Measurements from ENCODE around the gene ZNF827. TPM values are rescaled to one million over a fixed set of nuclear protein-coding genes. Genes with fewer than 3 reads are reported as not detected.

Gene ZNF827
- polyA plus RNA-seq, 4 donors: 3.5 to 30.0 (median 7.5) TPM

DNA sequence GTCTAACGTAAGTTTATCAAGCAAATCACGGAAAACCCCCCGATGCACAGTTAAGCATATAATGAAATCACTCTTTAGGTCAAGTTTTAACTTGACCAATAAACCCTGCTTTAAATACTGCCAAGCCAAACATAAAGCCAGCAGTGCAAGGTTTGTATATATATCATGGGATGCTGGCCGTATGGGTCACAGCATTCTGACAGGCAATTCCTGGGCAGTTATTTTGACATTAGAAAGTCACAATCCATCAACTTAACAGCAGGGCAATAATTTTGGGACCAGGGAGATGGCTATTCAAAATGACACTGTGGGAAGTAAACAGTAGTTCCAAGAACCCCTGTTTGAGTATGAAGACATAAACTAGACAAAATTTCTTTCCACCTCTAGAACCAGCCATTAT is 116.9 kb downstream of the ZNF827 start:
- peaks cover 5 to 29% (median 6%) of the 10 kb centered on the region in 3 donors for H3K36me3 ChIP-seq (ENCODE audit: control insufficient read depth in 3 of 3, insufficient read depth in 2 of 3, low read depth in 1 of 3, low read length in 3 of 3)
- DNase-seq (no peak), FAIRE-seq (no peak)
- no peak overlapping the region for H3K4me3 ChIP-seq (ENCODE audit: low read depth in 1 of 3, low read length in 3 of 3)
- H3K9me3 ChIP-seq (ENCODE audit: control insufficient read depth in 2 of 2, insufficient read depth in 1 of 2, low read depth in 1 of 2, low read length in 1 of 2): no peaks in the 10 kb centered on the region
- H3K27ac ChIP-seq (ENCODE audit: low read depth in 1 of 3, low read length in 2 of 3): no peak overlapping the region
- no peaks in the 10 kb centered on the region for H3K4me1 ChIP-seq (ENCODE audit: control insufficient read depth in 3 of 3, insufficient read depth in 2 of 3, low read depth in 1 of 3, low read length in 2 of 3)
- H3K27me3 ChIP-seq (ENCODE audit: control insufficient read depth in 3 of 3, insufficient read depth in 3 of 3, low read length in 3 of 3): no peaks in the 10 kb centered on the region
- 80 to 92% (median 91%) methylated on average over 4 of the region's 4 CpGs for WGBS, 3 donors

DNA sequence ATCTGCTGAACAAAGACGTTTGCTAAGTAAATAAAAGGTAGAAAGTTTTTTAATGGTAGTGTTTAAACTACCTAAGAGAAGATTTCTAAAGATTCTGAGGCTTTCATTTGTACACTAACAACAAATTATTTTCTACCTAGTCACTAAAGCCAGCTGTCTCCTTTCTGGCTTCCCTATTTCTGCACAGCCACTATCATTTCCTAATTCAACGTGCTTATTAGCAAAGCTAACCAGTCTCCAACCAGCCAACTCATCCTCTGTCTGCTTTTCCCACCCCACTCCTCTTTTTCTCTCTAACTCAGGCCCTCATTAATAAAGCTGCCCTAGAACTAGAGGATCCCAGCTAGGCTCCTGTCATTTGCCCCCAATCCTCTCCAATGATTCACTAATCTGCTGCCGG is 118.2 kb downstream of the ZNF827 start:
- Histone ChIP-seq H3K27me3 (ENCODE audit: control insufficient read depth in 3 of 3, insufficient read depth in 3 of 3, low read length in 3 of 3) (no peaks in the 10 kb centered on the region), H3K9me3 (ENCODE audit: control insufficient read depth in 2 of 2, insufficient read depth in 1 of 2, low read depth in 1 of 2, low read length in 1 of 2) (no peaks in the 10 kb centered on the region), H3K4me1 (ENCODE audit: control insufficient read depth in 3 of 3, insufficient read depth in 2 of 3, low read depth in 1 of 3, low read length in 2 of 3) (no peaks in the 10 kb centered on the region), H3K36me3 (ENCODE audit: control insufficient read depth in 3 of 3, insufficient read depth in 2 of 3, low read depth in 1 of 3, low read length in 3 of 3) (peaks cover 5 to 30% (median 6%) of the 10 kb centered on the region in 3 donors), H3K4me3 (ENCODE audit: low read depth in 1 of 3, low read length in 3 of 3) (no peak overlapping the region), H3K27ac (ENCODE audit: low read depth in 1 of 3, low read length in 2 of 3) (peak overlapping the region in 1 of 3 donors; percentile 3)
- 66 to 72% (median 70%) methylated on average over 3 of the region's 3 CpGs for WGBS, 3 donors
- no peak for FAIRE-seq
- DNase-seq: no peak

DNA sequence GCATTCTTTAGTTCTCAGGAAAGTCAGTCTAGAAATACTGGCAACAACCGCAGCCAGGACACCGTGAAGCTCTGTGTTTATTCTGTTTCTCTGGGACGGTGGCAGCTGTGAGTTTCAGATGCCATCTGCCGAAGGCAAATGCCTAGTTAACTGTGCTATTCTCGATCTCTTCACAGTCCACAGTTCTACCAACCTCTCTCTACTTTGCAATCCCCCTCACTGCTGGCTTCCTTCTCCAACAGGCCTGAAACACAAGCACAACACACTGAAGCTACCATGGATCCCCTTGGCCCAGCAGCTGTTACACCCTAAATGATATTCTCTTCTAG is 118.8 kb downstream of the ZNF827 start:
- WGBS, 3 donors: 82 to 92% (median 86%) methylated on average over 5 of the region's 5 CpGs
- Histone ChIP-seq H3K36me3 (ENCODE audit: control insufficient read depth in 3 of 3, insufficient read depth in 2 of 3, low read depth in 1 of 3, low read length in 3 of 3) (peaks cover 5 to 24% (median 6%) of the 10 kb centered on the region in 3 donors), H3K9me3 (ENCODE audit: control insufficient read depth in 2 of 2, insufficient read depth in 1 of 2, low read depth in 1 of 2, low read length in 1 of 2) (no peaks in the 10 kb centered on the region), H3K4me1 (ENCODE audit: control insufficient read depth in 3 of 3, insufficient read depth in 2 of 3, low read depth in 1 of 3, low read length in 2 of 3) (no peaks in the 10 kb centered on the region), H3K27me3 (ENCODE audit: control insufficient read depth in 3 of 3, insufficient read depth in 3 of 3, low read length in 3 of 3) (no peaks in the 10 kb centered on the region), H3K4me3 (ENCODE audit: low read depth in 1 of 3, low read length in 3 of 3) (no peak overlapping the region), H3K27ac (ENCODE audit: low read depth in 1 of 3, low read length in 2 of 3) (peak overlapping the region in 1 of 3 donors; percentile 25)
- DNase-seq: no peak
- FAIRE-seq: no peak

DNA sequence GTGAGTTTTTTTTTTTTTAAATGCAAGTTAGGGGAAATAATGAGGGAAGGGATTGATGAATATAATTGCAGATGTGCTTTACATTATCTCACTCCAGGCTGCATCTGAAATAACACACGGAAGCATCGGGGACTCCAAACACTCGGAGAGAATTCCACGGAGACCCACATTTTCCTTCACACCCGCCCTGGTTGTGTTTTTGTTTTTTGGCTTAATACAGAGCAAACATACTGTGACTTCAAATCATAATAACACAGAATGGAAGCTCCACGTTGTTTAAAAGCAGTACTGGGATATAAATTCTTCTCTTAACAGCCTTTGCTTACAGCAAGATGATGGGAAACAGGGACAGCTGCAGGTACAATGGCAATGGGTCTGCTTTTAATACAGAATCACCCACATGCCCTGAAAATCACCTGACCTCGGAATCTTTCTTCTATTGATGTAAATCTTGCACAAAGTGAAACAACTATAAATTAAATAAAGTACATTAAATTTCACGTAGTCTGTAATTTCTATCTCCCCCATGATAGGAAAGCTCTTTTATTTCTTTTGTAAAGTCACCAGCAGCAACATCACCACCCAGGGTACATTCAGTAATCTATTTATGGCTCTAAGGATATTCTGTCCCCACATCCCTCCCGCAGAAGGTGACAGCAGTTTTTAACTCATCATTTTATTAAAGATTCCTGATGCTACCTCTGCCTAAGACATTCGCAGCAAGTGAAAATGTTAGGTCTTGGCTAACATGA is 119.3 kb downstream of the ZNF827 start:
- Histone ChIP-seq H3K27me3 (ENCODE audit: control insufficient read depth in 3 of 3, insufficient read depth in 3 of 3, low read length in 3 of 3) (no peaks in the 10 kb centered on the region), H3K4me1 (ENCODE audit: control insufficient read depth in 3 of 3, insufficient read depth in 2 of 3, low read depth in 1 of 3, low read length in 2 of 3) (no peaks in the 10 kb centered on the region), H3K36me3 (ENCODE audit: control insufficient read depth in 3 of 3, insufficient read depth in 2 of 3, low read depth in 1 of 3, low read length in 3 of 3) (peaks cover 5 to 21% (median 8%) of the 10 kb centered on the region in 3 donors), H3K27ac (ENCODE audit: low read depth in 1 of 3, low read length in 2 of 3) (peak overlapping the region in 1 of 3 donors; percentile 25), H3K4me3 (ENCODE audit: low read depth in 1 of 3, low read length in 3 of 3) (no peak overlapping the region), H3K9me3 (ENCODE audit: control insufficient read depth in 2 of 2, insufficient read depth in 1 of 2, low read depth in 1 of 2, low read length in 1 of 2) (no peaks in the 10 kb centered on the region)
- DNase-seq (no peak), FAIRE-seq (no peak)
- 88 to 94% (median 93%) methylated on average over 10 of the region's 10 CpGs for WGBS, 3 donors

DNA sequence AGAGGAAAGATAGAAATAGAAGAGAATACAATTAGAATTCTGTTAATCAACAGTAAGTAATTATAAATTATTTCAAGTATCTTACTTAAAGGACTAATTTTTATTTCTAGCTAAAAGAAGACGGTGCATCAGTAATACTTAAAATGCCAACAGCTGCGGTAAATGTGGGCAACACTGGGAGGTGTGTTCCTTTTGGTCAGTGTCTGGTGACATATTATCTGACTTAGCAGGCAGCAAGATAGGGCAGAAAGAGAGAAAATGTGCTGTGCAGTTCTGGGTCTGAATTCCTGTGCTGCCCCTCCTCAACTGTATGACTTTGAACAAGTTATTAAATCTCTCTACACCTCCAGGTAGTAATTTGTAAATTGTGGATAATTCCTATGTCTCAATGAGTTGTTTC is 120.6 kb downstream of the ZNF827 start:
- Histone ChIP-seq H3K4me1 (ENCODE audit: control insufficient read depth in 3 of 3, insufficient read depth in 2 of 3, low read depth in 1 of 3, low read length in 2 of 3) (no peaks in the 10 kb centered on the region), H3K9me3 (ENCODE audit: control insufficient read depth in 2 of 2, insufficient read depth in 1 of 2, low read depth in 1 of 2, low read length in 1 of 2) (no peaks in the 10 kb centered on the region), H3K27me3 (ENCODE audit: control insufficient read depth in 3 of 3, insufficient read depth in 3 of 3, low read length in 3 of 3) (no peaks in the 10 kb centered on the region), H3K4me3 (ENCODE audit: low read depth in 1 of 3, low read length in 3 of 3) (no peak overlapping the region), H3K27ac (ENCODE audit: low read depth in 1 of 3, low read length in 2 of 3) (no peak overlapping the region), H3K36me3 (ENCODE audit: control insufficient read depth in 3 of 3, insufficient read depth in 2 of 3, low read depth in 1 of 3, low read length in 3 of 3) (peaks cover 5 to 25% (median 10%) of the 10 kb centered on the region in 3 donors)
- no peak for DNase-seq
- 99 to 100% (median 99%) methylated on average over 2 of the region's 2 CpGs for WGBS, 3 donors
- no peak for FAIRE-seq

DNA sequence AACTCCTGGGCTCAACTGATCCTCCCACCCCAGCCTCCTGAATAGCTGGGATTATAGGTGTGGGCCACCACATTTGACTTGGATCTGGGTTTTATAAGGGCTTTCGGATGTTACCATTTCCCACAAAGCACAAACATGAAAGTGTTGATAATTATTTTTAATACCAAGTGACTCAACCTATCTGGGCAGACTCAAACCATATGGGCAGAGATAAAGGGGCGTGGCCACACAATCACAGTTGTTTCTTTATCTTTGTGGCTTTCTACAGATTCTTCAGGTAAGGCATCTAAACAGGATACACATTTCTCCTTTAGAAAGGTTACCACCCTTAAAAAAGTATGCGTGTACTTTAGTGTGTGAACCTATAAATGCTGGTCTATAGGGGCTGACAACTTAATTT is 122.5 kb downstream of the ZNF827 start:
- no peak overlapping the region for H3K4me3 ChIP-seq (ENCODE audit: low read depth in 1 of 3, low read length in 3 of 3)
- FAIRE-seq: no peak
- no peaks in the 10 kb centered on the region for H3K9me3 ChIP-seq (ENCODE audit: control insufficient read depth in 2 of 2, insufficient read depth in 1 of 2, low read depth in 1 of 2, low read length in 1 of 2)
- no peak for DNase-seq
- H3K36me3 ChIP-seq (ENCODE audit: control insufficient read depth in 3 of 3, insufficient read depth in 2 of 3, low read depth in 1 of 3, low read length in 3 of 3): peaks cover 2 to 27% (median 4%) of the 10 kb centered on the region in 3 donors
- WGBS, 3 donors: 95 to 99% (median 96%) methylated on average over 3 of the region's 3 CpGs
- no peaks in the 10 kb centered on the region for H3K27me3 ChIP-seq (ENCODE audit: control insufficient read depth in 3 of 3, insufficient read depth in 3 of 3, low read length in 3 of 3)
- H3K27ac ChIP-seq (ENCODE audit: low read depth in 1 of 3, low read length in 2 of 3): no peak overlapping the region
- no peaks in the 10 kb centered on the region for H3K4me1 ChIP-seq (ENCODE audit: control insufficient read depth in 3 of 3, insufficient read depth in 2 of 3, low read depth in 1 of 3, low read length in 2 of 3)

DNA sequence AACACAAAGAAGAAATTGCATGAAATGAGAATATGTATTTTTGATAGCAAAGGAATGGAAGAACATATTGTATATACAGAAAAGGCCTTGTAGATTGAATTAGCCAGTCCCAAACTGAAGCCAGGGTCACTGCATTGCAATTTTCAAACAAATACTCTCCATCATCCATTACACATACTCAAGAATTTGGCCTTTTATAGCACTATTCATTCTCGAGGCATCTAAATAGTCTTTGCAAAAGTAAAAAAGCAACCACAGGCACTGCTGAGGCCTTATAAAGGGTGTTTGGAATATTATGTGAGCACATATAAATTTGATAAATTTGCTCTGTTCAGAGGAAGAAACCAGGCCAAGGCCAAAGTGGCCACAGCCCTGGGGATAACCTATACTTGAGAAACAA is 123.0 kb downstream of the ZNF827 start:
- WGBS, 3 donors: 66 to 83% (median 78%) methylated on average over 1 of the region's 1 CpG
- Histone ChIP-seq H3K4me1 (ENCODE audit: control insufficient read depth in 3 of 3, insufficient read depth in 2 of 3, low read depth in 1 of 3, low read length in 2 of 3) (no peaks in the 10 kb centered on the region), H3K27me3 (ENCODE audit: control insufficient read depth in 3 of 3, insufficient read depth in 3 of 3, low read length in 3 of 3) (no peaks in the 10 kb centered on the region), H3K27ac (ENCODE audit: low read depth in 1 of 3, low read length in 2 of 3) (no peak overlapping the region), H3K36me3 (ENCODE audit: control insufficient read depth in 3 of 3, insufficient read depth in 2 of 3, low read depth in 1 of 3, low read length in 3 of 3) (peaks cover 2 to 30% (median 4%) of the 10 kb centered on the region in 3 donors), H3K4me3 (ENCODE audit: low read depth in 1 of 3, low read length in 3 of 3) (no peak overlapping the region), H3K9me3 (ENCODE audit: control insufficient read depth in 2 of 2, insufficient read depth in 1 of 2, low read depth in 1 of 2, low read length in 1 of 2) (no peaks in the 10 kb centered on the region)
- FAIRE-seq: no peak
- DNase-seq: no peak

DNA sequence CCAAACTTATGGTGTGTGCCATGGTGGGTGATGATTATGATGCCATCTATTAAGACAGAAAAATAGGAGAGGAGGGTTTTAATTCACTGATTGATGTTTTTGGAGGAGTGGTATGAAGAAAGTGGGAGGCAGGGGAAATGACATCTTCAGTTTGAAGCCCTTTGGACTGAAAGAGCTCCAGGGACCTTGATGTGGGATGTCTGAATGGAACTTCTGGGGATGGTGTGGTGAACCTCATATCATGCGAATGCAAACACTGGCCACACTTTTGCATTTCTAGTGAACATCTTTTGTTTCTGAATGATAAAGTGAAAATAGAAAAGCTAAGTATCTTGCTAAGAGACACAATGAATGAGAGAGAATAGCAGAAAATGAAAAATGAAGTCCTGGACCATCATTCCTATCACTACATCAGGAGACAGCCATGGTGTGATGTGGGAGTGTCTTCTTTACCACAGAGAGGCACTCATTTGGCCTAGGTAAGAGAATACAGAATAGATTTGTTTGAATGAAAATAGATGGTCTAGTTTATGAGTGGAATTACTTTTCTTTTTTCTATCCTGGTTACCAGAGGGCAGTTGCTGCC is 123.5 kb downstream of the ZNF827 start:
- FAIRE-seq: no peak
- Histone ChIP-seq H3K27me3 (ENCODE audit: control insufficient read depth in 3 of 3, insufficient read depth in 3 of 3, low read length in 3 of 3) (no peaks in the 10 kb centered on the region), H3K4me1 (ENCODE audit: control insufficient read depth in 3 of 3, insufficient read depth in 2 of 3, low read depth in 1 of 3, low read length in 2 of 3) (no peaks in the 10 kb centered on the region), H3K27ac (ENCODE audit: low read depth in 1 of 3, low read length in 2 of 3) (no peak overlapping the region), H3K9me3 (ENCODE audit: control insufficient read depth in 2 of 2, insufficient read depth in 1 of 2, low read depth in 1 of 2, low read length in 1 of 2) (no peaks in the 10 kb centered on the region), H3K36me3 (ENCODE audit: control insufficient read depth in 3 of 3, insufficient read depth in 2 of 3, low read depth in 1 of 3, low read length in 3 of 3) (peaks cover 2 to 30% (median 4%) of the 10 kb centered on the region in 3 donors), H3K4me3 (ENCODE audit: low read depth in 1 of 3, low read length in 3 of 3) (no peak overlapping the region)
- WGBS, 3 donors: 95 to 100% (median 97%) methylated on average over 1 of the region's 1 CpG
- no peak for DNase-seq

Measured in small intestine (tissue), 7 donors.